C4-2B (cell line): Measurements from ENCODE around the gene TMEM222.

Experiments
- ZFX ChIP-seq: fragments of 450-650 bp; IDR thresholded peaks from 2 replicates; pipeline ENCODE4 v1.6.1; 2017
- TF ChIP-seq, protein P1 (sequence below): fragments of 450-650 bp; conservative IDR thresholded peaks from 2 replicates; pipeline ENCODE4 v1.5.1; 2017; ENCODE audit warnings: mild to moderate bottlenecking

DNA sequence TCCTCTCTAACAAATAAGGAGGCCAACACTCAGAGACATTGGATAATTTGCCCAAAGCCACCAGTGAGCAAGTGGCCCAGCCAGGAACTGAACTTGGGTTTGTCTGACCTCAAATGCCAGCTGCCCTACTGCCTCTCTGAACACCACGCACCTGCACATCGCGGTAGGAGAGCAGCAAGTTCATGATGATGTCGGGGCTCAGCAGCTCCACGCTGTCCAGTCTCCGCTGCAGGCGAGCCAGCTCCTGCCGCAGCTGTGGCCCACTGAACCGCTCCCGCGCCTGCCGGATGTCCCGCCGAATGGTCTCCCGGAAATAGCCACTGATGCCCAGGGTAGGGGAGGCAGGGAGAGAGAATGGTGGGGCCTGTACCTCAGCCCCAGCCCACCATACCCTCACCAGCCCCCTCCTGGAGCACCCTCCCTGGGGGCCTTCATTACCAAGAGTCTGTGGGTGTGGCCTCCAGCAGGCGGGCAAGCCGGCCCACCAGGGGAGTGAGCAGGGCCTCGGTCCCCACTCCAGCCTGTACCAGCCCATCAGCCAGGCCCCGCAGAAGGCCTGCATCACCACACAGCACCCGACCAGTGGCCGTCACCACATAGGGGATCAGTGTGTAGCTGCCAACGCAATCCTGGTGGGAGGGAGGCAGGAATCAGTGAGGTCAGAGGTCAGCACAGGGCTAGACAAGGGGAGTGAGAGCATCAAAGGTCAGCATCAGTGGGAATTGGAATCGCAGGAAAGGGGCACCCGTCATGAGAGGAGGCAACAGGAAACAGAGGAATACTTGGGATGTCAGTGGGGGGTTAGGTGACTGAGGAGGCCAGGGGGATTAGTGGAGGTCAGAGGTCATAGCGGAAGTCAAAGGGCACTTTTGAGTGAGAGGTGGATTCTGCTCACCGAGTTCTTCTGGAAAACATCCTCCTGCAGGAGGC lies 42.1 kb downstream of the TMEM222 start:
- TF ChIP-seq, protein P1, sequence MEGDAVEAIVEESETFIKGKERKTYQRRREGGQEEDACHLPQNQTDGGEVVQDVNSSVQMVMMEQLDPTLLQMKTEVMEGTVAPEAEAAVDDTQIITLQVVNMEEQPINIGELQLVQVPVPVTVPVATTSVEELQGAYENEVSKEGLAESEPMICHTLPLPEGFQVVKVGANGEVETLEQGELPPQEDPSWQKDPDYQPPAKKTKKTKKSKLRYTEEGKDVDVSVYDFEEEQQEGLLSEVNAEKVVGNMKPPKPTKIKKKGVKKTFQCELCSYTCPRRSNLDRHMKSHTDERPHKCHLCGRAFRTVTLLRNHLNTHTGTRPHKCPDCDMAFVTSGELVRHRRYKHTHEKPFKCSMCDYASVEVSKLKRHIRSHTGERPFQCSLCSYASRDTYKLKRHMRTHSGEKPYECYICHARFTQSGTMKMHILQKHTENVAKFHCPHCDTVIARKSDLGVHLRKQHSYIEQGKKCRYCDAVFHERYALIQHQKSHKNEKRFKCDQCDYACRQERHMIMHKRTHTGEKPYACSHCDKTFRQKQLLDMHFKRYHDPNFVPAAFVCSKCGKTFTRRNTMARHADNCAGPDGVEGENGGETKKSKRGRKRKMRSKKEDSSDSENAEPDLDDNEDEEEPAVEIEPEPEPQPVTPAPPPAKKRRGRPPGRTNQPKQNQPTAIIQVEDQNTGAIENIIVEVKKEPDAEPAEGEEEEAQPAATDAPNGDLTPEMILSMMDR, result no peak
- no peak; the same call in 1 of the 2 replicates for TF ChIP-seq ZFX
